Measurements from ENCODE around the gene ZNF428. TPM values are rescaled to one million over a fixed set of nuclear protein-coding genes. Genes with fewer than 3 reads are reported as not detected.
"Not testable (repeated sequence)": the region's sequence is repeated elsewhere in the genome, so short reads cannot be mapped to it uniquely, and the experiment has no call there.

ZNF428 gene
- total RNA-seq, 2 experiments from 2014 or later, result 16.8 to 19.7 TPM

DNA sequence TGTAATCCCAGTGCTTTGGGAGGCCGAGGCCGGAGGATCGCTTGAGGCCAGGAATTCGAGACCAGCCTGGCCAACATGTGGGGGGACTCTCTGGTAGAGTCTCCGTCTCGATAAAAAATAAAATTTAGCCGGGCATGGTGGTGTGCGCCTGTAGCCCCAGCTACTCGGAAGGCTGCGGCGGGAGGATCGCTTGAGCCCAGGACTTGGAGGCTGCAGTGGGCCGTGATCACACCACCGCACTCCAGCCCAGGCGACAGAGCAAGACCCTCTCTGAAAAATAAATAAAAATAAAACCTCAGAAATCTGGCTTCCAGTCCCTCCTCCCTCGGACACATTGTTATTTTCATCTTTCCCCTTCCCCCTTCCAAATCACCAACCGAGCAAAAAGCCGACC is 23.8 kb downstream of the ZNF428 start:
- Mint-ChIP-seq H3K36me3 (peaks cover 19% of the 10 kb centered on the region), H3K4me1 (peaks cover 28% of the 10 kb centered on the region), H3K27ac (peak overlapping the region; percentile 98), H3K4me3 (peak overlapping the region; percentile 100), H3K9me3 (no peaks in the 10 kb centered on the region), H3K27me3 (no peaks in the 10 kb centered on the region)
- peak; percentile 29 for DNase-seq

GRCh38 chr19:43594710-43595604 is 24.5 kb downstream of the ZNF428 start:
- peak overlapping the region; percentile 98 for H3K27ac Mint-ChIP-seq
- H3K36me3 Mint-ChIP-seq, result peaks cover 20% of the 10 kb centered on the region
- H3K27me3 Mint-ChIP-seq, result no peaks in the 10 kb centered on the region
- H3K4me3 Mint-ChIP-seq, result peak overlapping the region; percentile 100
- peaks cover 30% of the 10 kb centered on the region for H3K4me1 Mint-ChIP-seq
- peak; percentile 80 for DNase-seq
- no peaks in the 10 kb centered on the region for H3K9me3 Mint-ChIP-seq

DNA sequence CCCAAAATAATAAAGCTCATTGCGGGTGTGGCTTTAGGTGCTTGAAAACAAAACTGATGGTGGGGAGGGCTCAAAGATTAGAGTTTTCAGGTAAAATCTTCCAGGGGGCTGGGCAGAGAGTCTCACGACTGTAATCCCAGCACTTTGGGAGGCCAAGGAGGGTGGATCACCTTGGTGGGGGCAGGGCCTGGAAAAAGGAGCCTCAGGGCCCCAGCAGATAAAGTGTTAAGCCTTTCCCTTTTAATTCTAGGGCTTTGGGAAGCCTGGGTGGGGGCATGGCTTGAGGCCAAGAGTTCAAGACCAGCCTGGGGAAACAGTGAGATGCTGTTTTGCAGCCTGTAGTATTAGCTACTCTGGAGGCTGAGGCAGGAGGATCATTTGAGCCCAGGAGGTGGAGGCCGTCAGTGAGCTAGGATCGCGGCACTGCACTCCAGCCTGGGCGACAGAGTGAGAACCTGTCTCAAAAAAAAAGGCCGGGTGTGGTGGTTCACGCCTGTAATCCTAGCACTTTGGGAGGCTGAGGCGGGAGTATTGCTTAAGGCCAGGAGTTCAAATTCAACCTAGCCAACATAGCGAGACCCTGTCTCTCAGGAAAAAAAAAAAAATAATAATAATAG is 25.2 kb downstream of the ZNF428 start:
- DNase-seq, result no peak
- peaks cover 24% of the 10 kb centered on the region for H3K36me3 Mint-ChIP-seq
- H3K9me3 Mint-ChIP-seq, result no peaks in the 10 kb centered on the region
- H3K4me3 Mint-ChIP-seq, result peak overlapping the region; percentile 100
- peak overlapping the region; percentile 50 for H3K27ac Mint-ChIP-seq
- H3K27me3 Mint-ChIP-seq, result no peaks in the 10 kb centered on the region
- peaks cover 36% of the 10 kb centered on the region for H3K4me1 Mint-ChIP-seq

GRCh38 chr19:43592800-43593350 is 26.6 kb downstream of the ZNF428 start:
- H3K9me3 Mint-ChIP-seq, result no peaks in the 10 kb centered on the region
- no peaks in the 10 kb centered on the region for H3K27me3 Mint-ChIP-seq
- no peak for DNase-seq
- H3K4me1 Mint-ChIP-seq, result peaks cover 27% of the 10 kb centered on the region
- no peak overlapping the region for H3K4me3 Mint-ChIP-seq
- peaks cover 27% of the 10 kb centered on the region for H3K36me3 Mint-ChIP-seq
- peak overlapping the region; percentile 69 for H3K27ac Mint-ChIP-seq

DNA sequence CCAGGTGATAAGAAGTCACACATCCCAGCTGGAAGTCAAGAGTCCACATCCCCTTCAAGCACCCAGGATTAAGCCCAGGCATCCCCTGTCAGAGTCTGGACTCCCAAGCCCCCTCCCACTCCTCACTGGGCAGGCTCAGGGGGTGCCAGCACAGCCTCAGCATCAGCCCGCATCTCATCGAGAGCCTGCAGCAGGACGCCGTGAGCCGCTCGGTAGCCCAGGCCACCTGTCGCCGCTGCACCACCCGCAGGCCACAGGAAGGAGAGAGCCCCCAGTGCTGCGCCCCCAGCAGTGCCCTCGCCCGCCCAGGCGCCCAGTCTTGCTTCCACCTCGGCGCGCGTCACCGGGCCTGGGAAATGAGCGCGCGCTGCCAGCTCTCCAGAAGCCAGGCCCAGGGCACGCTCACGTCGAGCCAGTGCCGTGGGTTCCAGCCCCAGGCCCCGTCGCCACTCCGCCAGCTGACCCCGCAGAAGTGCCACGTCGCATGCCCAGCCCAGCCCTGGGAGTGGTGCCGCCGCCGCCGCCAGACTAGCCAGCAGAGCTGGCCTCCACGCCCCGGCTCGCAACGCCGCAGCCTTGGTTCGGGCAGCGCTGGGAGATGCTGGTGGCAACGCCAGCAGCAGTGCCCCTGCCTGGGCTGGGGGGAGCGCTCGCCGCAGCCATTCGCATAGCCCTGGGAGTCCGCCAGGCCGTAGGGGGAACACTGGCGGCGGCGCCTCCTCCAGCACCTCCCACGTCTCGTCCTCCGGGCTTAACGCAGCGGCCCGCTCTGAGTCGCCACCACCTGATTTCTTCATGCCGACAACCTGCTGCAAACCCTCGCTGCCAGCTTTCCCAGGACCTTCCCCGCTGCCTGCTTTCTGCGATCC is 27.3 kb downstream of the ZNF428 start:
- Mint-ChIP-seq H3K27ac (peak overlapping the region; percentile 69), H3K36me3 (peaks cover 23% of the 10 kb centered on the region)

DNA sequence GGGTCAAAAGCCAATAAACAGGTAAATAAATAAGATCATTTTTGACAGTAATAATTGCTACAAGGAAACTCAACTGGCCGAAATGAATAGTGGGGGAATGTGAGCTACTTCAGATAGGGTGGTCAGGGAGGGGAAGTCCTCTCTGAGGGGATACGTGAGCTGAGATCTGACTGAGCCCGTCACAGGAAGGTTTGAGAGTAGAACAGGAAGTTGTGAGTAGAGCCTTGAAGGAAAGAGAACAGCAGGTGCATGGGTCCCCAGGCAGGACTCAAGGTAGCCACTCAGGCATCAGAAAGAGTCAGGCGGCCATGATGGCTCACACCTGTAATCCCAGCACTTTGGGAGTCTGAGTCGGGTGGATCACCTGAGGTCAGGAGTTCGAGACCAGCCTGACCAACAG is 29.8 kb downstream of the ZNF428 start:
- Mint-ChIP-seq H3K4me1 (peaks cover 20% of the 10 kb centered on the region), H3K9me3 (no peaks in the 10 kb centered on the region), H3K36me3 (peaks cover 39% of the 10 kb centered on the region), H3K4me3 (no peak overlapping the region), H3K27ac (peak overlapping the region; percentile 66), H3K27me3 (no peaks in the 10 kb centered on the region)
- no peak for DNase-seq

More for the DNA sequence above, 27.3 kb downstream of the ZNF428 start:
- peaks cover 20% of the 10 kb centered on the region for H3K4me1 Mint-ChIP-seq
- H3K9me3 Mint-ChIP-seq, result no peaks in the 10 kb centered on the region
- H3K27me3 Mint-ChIP-seq, result no peaks in the 10 kb centered on the region
- no peak overlapping the region for H3K4me3 Mint-ChIP-seq
- DNase-seq, result no peak

GRCh38 chr19:43589277-43589676 is 30.2 kb downstream of the ZNF428 start:
- Mint-ChIP-seq H3K27ac (peak overlapping the region; percentile 66), H3K27me3 (no peaks in the 10 kb centered on the region)
- DNase-seq, result no peak

GRCh38 chr19:43587029-43587428 is 32.4 kb downstream of the ZNF428 start:
- not testable (repeated sequence) for H3K27ac Mint-ChIP-seq, DNase-seq, H3K27me3 Mint-ChIP-seq, H3K4me3 Mint-ChIP-seq, H3K9me3 Mint-ChIP-seq
- H3K4me1 Mint-ChIP-seq, result peaks cover 13% of the 10 kb centered on the region
- peaks cover 31% of the 10 kb centered on the region for H3K36me3 Mint-ChIP-seq

More at GRCh38 chr19:43589277-43589676, 30.2 kb downstream of the ZNF428 start:
- H3K36me3 Mint-ChIP-seq, result peaks cover 41% of the 10 kb centered on the region
- no peaks in the 10 kb centered on the region for H3K9me3 Mint-ChIP-seq
- H3K4me1 Mint-ChIP-seq, result peaks cover 21% of the 10 kb centered on the region
- H3K4me3 Mint-ChIP-seq, result no peak overlapping the region

GRCh38 chr19:43586346-43586745 is 33.1 kb downstream of the ZNF428 start:
- no peak for DNase-seq
- Mint-ChIP-seq H3K4me3 (no peak overlapping the region), H3K4me1 (peaks cover 20% of the 10 kb centered on the region), H3K36me3 (peaks cover 31% of the 10 kb centered on the region), H3K27me3 (no peaks in the 10 kb centered on the region), H3K9me3 (no peaks in the 10 kb centered on the region), H3K27ac (no peak overlapping the region)

GRCh38 chr19:43584484-43584883 is 34.9 kb downstream of the ZNF428 start:
- Mint-ChIP-seq H3K4me1 (peaks cover 18% of the 10 kb centered on the region), H3K27me3 (no peaks in the 10 kb centered on the region), H3K9me3 (no peaks in the 10 kb centered on the region), H3K36me3 (peaks cover 22% of the 10 kb centered on the region), H3K4me3 (no peak overlapping the region), H3K27ac (peak overlapping the region; percentile 69)
- DNase-seq, result no peak

DNA sequence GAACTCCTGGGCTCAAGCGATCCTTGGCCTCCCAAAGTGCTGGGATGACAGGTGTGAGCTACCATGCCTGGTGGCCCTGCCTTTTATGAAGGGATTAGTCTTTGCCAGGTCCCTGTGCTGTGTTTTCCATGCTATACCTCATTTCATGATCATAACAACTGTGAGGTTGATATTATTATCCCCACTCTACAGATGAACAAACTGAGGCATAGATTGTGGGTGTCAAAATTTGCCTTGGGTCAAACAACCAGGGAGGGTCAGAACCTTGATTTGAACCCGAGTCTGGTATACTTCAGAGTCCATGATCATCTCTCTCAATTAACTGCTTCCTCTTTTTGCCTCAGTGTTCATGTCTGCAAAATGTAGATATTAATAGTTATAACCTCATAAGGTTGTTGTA is 36.9 kb downstream of the ZNF428 start:
- Mint-ChIP-seq H3K27ac (no peak overlapping the region), H3K27me3 (no peaks in the 10 kb centered on the region), H3K9me3 (no peaks in the 10 kb centered on the region), H3K36me3 (peaks cover 24% of the 10 kb centered on the region), H3K4me1 (peaks cover 24% of the 10 kb centered on the region), H3K4me3 (no peak overlapping the region)
- DNase-seq, result no peak

DNA sequence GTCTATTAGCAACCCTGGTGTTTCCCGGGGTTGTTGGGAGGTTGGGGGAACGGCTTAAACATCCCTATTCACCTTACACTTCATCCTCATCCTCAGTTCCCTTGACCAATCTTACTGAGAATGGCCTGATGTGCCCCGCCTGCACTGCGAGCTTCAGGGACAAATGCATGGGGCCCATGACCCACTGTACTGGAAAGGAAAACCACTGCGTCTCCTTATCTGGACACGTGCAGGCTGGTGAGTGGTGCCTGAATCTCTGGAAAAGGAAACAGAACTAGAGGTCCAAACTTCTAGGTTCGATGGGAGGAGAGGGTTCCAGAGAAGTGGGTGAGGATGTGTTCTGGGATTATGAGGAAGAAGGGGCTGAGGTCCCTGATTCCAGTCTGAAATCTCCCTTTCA is 38.0 kb downstream of the ZNF428 start:
- Mint-ChIP-seq H3K27ac (peak overlapping the region; percentile 86), H3K36me3 (peaks cover 24% of the 10 kb centered on the region), H3K4me1 (peaks cover 28% of the 10 kb centered on the region), H3K4me3 (peak overlapping the region; percentile 49), H3K27me3 (no peaks in the 10 kb centered on the region), H3K9me3 (no peaks in the 10 kb centered on the region)
- DNase-seq, result no peak

DNA sequence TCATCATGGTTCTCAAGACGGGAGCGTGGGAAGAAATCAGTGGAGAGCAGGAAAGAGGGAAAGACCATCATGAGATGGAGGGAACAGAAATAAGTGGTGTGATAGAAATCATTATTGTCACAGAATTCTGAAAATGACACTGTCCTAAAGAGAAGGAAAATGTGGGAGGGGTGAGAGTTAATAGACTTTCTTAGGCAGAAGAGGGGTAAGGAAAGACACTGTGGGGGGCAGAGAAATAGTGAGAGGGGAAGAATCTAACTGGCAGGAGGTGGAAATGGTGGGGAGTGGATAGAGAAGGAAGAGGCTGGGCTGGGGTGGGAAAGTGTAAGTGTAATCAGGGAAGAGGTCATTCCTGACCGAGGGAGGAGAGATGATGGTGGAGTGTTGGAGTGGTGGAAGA is 40.6 kb downstream of the ZNF428 start:
- H3K4me3 Mint-ChIP-seq, result peak overlapping the region; percentile 85
- H3K27me3 Mint-ChIP-seq, result no peaks in the 10 kb centered on the region
- H3K36me3 Mint-ChIP-seq, result peaks cover 8% of the 10 kb centered on the region
- H3K27ac Mint-ChIP-seq, result no peak overlapping the region
- H3K9me3 Mint-ChIP-seq, result no peaks in the 10 kb centered on the region
- H3K4me1 Mint-ChIP-seq, result peaks cover 36% of the 10 kb centered on the region
- no peak for DNase-seq

GRCh38 chr19:43575955-43576878 is 43.2 kb downstream of the ZNF428 start:
- H3K4me3 Mint-ChIP-seq, result peak overlapping the region; percentile 63
- peaks cover 37% of the 10 kb centered on the region for H3K4me1 Mint-ChIP-seq
- H3K27me3 Mint-ChIP-seq, result no peaks in the 10 kb centered on the region
- peaks cover 8% of the 10 kb centered on the region for H3K36me3 Mint-ChIP-seq
- no peaks in the 10 kb centered on the region for H3K9me3 Mint-ChIP-seq
- H3K27ac Mint-ChIP-seq, result peak overlapping the region; percentile 69
- DNase-seq, result no peak

All from activated naive CD8-positive, alpha-beta T cell treated with anti-CD3 and anti-CD28 coated beads for 36 hours (primary cell).